OCI-M1 (cell line): ENCODE results near the gene ZNF444.
A peak's percentile ranks its signal among the peaks of the same experiment; 100 is the strongest.

Experiments
- DNase-seq: peaks from one replicate; lab custom pipeline; 2025; lab: John Stamatoyannopoulos, UW

ZNF444 gene

DNA sequence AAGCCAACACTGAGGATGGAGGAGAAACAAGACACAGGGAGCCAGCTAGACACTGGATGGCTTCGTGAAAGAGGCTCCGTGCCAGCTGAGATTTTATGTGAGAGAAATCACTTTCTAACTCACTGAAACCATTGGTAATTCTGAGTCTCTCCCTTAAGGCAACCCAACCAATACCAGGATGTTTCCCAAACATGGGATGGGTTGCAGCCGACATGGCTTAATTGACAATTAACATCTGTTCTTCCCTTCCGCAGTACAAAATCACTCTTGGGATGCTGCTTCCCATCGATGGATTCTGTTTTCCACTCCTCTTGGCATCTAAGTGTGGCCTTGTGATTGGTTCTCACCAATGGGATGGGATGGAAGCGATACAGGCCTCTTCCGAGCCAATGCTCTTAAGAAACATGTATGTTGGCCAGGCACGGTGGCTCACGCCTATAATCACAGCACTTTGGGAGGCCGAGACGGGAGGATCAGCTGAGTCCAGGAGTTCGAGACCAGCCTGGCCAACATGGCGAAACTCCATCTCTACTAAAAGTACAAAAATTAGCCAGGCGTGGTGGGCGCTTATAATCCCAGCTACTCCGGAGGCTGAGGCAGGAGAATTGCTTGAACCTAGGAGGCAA, 17.7 kb upstream of the ZNF444 start:
- no peak for DNase-seq

DNA sequence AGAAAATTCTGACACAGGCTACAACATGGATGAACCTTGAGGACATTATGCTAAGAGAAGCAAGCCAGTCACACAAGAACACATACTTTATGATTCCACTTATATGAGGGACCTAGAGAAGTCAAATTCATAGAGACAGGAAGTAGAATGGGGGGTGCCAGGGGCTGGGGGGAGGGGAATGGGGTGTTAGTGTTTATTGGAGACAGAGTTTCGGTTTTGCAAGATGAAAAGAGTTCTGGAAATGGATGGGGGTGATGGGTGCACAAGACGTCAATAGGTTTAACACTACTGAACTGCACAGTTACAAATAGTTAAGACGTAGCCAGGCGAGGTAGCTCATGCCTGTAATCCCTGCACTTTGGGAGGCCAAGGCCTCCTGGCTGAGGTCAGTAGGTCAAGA, 16.5 kb upstream of the ZNF444 start:
- DNase-seq, result no peak

DNA sequence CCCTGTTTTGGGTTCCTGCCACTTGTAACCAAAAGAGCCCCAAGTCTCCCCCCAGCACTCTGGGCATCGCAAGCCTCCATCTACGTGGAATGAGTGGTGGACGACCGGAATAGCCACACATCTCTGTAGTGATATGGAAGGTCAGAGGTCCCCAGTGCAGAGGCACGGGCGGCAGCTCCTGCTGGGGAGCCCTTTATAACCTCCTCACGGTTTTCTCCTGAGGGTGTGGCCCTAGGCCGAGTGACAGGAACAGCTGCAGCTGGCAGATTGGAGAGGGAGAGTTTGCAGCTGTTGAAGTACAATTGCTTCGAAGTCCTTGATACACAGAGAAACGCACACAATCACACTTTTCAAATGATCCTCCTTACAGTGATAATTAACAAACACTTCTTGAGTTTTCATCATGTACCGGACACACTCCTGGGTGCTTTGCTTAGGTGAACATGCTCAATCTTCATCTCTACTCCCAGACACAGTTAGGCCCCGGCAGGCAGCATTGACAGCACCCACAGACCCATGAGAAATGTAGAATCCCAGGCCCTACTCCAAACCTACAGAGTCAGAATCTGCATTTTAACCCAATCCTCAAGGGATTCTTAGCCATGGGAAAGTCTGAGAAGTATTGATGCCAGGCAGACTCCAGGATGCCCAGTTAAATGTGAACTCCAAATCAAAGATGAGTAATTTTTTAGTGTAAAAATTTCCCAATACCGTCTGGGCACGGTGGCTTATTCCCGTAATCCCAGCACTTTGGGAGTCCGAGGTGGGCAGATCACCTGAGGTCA, 15.1 kb upstream of the ZNF444 start:
- peak; percentile 62 for DNase-seq

DNA sequence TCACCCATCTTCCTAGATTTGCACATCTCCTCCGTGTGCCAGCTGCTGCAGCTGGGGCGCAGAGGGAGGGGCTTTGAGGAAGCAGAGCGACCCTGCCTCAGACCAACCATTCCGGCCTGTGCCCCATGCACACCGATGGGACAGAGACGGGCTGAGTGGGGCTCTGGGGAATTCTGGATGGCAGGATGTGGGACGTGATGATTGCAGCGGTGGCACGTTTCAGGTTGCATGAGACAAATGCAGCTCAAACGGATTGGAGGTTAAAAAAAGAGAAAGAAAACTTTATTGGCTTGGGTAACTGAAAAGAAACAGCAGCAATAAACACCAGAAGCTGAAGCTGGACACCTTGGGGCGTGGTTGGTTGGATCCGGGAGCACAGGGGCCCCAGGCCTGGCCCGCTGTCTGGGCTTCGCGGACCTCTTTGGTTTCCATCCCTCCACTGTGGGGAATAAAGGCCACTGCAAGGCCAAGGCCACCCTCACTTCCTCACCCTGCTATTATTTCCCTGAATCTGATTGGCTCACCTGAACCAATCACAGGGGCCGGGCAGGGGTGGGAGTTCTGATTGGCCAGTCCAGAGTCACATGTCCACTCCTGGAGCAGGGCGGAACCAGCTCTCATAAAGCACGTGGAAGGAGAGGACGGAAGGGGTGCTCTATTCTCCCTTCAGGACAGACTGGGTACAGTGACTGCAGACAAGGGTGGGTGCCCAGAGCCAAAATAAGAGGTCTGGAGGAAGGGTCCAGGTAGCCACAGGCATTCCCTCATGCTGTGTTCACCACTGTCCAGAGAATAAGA, 13.9 kb upstream of the ZNF444 start:
- DNase-seq, result no peak

DNA sequence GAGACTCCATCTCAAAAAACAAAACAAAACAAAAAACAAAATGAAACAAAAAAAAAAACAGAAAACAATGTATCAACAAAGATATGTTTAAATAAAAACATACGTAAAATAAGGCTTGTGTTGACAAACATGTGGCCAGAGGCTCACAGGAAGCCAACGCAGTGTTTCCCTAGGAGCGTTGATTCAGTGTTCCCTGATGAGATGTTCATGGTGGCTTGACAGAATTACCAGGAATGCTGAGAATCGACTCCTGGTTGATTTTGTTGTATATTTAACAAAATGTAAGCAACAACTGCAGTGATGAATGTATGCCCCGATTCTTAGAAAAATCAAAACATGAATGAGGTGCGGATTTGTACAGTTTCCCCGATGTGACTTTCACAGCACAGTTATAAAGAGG, 11.1 kb upstream of the ZNF444 start:
- DNase-seq, result no peak

DNA sequence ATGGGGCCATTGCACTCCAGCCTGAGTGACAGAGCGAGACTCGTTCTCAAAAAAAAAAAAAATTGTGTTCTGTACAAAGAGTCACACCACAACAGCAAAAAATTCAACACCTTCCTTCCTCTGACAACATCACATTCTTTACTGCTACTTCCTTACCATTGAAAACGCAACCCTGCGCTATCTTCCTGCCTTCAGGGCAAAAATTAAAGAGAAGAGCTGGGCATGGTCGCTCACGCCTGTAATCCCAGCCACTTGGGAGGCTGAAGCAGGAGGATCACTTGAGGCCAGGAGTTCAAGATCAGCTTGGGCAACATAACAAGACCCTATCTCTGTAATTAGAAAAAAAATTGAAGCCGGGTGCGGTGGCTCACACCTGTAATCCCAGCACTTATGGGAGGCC, 9.4 kb upstream of the ZNF444 start:
- no peak for DNase-seq

DNA sequence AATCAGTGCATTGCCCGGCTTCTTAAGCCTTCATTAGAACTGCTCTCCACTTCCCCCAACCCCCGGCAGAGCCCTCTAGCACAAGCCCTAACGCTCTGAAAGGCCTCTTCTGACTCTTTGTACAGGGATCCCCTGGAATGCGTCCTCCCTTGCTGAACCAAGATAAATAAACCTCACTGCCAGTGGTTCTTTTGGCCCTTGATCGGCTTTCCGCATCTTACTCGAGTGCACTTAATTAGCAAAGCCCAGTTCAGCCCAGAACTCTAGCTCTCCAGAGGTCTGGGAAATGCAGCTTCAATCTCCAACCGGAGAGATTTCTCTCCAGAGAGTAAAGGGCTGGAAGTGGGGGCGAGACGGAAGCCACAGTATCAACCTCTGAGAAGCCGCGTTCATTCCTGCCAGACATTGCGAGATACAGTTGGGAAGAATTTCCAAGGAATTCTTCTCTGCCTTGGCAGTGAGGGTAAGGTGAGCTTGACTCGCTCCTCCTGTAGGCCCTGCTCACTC, 8.7 kb upstream of the ZNF444 start:
- no peak for DNase-seq

DNA sequence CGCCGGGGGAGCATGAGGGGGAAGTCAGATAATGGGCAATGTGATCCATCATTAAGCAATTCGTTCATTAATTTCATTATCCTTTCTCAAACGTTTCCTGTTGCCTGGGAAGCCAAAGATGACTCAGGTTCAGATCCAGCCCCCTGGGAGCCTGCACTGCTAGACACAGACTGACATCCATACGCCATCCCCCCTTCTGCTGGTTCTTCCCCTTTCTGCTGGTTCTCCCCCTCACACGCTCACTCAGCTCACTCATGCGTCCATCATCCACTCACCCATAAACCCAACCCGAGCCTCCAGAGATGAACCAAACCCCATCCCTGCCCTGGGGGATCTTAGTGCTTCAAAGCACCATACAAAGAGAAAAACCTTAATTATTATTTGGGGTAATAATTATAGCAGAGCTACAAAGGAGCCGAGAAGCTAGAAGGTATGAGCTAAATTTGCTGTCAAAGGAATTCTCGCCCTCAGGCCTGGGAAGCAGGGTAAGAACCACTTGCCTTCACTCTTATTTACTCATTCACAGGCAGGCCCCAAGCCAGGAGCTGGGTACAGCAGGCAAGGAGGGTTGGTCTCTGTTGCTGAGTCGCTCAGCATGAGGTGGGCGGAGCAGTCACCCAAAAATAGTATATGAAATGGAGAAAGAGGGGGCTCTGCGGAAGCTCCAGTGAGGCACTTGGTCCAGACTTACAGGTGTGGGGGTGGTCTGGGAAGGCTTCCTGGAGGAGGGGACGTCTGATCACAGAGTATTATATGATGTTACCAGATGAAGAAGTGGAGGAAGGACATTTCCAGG, 7.0 kb upstream of the ZNF444 start:
- DNase-seq, result no peak

DNA sequence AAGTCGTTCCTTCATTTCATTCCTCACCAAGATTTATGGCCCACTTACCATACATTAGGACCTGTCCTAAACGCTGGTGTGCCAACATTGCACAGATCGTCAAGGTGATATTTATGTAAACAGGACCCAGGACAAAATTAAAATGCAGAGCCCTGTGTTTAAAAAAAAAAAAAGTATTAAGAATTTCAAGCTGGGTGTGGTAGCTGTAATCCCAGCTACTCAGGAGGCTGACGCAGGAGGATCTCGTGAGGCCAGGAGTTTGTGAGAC, 6.5 kb upstream of the ZNF444 start:
- no peak for DNase-seq

DNA sequence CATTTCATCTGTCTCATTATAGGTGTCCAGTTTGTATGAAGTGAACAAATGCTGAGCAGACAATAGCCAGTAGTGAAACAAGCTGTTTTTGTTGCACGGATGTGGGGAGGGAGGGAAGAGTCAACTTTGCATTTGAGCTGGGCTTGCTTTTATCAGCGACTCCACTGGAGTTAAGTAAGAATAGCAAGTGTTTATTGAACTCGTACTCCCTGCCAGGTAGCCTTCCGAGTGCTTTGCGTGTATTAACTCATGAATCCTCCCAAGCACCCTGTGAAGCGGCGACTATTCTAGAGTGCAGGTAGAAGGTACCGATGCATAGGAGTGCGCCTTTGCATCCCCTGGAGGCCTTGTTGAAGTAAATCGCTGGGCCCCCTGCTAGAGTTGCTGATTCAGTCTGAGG, 4.7 kb upstream of the ZNF444 start:
- DNase-seq, result no peak

DNA sequence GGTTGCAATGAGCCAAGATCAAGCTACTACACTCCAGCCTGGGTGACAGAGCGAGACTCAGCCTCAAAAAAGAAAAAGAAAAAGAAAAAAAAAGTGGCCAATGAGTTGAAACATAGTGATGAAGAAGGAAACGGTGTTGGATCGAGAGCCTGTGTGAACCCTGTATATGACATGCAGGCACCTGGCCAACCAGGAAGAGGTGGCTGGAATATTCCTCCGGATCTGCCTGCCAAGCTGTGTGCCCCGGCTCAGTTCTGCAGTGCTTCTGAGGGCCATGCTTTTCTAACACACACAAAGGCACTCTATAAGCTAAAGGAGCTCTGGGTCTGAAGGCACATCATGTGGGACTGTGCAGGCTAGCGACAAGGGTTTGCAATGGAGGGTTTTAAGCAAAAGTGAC, 3.7 kb upstream of the ZNF444 start:
- DNase-seq, result no peak

DNA sequence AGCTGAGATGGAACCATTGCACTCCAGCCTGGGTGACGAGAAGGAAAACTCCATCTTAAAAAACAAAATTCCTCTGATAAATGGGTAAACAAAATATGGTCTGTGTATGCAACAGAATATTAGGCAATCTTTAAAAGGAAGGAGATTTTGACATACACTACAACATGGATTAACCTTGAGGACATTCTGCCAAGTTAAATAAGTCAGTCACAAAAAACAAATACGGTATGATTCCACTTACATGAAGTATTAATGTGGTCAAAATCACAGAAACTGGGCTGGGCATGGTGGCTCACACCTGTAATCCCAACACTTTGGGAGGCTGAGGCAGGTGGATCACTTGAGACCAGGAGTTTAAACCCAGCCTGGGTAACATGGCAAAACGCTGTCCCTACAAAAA, 3.0 kb upstream of the ZNF444 start:
- no peak for DNase-seq

DNA sequence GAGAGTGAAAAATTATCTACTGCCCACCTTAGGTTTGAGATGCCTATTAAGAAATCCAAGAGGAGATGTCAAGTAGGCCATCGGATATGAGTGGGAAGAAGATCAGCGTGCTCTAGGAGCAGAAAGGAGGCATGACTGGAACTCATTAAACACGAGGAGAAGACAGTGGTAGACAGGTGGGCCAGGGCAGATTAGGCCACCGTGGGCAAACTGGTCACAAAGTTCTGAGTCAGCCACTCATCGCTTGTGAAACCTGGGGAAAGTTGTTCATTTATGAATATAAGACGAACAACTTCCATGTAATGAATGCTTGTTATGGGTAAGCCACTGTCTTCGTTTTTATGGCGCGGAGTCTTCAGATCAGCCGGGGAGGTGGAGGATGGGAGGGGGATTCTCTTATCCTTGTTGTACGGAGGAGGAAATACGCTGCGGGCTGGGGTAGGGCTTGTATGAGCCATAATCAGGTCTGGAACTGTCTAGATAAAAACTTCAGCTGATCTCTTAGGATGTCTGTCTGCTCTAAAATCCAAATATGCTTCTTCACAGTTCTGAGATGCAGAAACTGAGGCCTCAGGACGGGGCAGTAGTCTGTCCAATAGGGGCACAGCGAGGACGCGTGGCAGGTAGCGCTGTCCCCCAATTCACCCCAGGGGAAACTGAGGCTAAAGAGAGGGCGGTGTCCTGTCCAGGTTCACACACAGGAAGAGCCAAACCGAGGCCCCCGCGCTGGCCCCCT, 1.1 kb upstream of the ZNF444 start:
- peak; percentile 67 for DNase-seq

DNA sequence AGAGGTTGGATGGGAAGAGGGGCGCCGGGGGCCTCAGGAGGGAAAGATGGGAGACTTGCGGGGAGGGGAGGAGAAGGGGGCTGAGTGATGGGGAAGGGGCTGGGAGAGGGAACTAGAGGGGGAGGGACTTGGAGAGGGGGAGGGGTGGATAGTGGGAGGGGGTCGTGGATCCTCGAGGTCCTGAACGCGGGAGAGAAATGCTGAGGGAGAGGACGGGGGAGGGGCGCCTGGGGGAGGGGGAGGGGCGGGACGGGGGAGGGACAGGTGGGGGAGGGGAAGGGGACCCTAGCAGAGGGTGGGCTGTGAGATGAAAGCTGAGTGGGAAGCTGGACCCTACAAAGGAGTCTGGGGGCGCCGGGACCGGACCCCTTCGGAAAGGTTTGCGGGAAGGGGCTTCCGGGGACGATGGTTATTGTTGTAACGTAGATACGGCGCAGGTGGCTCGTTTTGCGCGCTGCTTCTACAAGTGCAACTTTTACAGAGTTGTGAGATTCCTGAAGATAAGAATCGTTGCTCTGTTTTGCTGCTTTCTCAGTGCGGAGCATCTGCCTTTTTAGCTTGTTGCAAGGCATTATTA, 418 bp downstream of the ZNF444 start:
- no peak for DNase-seq

DNA sequence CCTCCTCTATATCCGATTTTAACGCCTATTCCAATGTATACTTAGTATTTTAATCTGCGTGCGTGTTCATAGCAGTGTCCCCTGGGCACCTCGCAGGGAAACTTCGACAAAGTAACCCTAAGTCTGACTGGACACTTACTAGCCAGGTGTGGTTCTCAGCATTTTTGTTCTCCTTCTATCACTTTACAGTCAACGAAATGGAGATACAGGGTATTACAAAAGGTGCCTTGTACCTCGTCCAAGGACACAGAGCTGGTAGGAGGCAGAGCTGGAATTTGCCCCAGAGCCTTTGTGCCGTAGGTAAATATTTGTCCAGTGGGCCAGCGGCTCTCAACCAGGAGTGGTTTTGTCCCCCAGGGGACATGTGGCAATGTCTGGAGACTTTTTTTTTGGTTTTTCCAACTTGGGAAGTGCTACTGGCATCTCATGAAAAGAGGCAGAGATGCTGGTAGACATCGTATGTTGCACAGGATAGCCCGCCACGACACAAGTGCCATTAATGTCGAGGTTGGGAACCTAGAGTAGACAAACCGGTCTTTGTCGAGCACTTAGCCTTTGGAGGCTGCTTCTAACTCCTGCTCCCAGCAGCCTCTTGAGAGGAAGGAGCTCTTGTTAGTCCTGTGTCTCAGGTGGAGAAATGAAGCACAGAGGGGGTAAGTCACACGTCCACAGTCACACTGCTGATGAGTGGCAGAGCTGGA, 1.1 kb downstream of the ZNF444 start:
- no peak for DNase-seq

DNA sequence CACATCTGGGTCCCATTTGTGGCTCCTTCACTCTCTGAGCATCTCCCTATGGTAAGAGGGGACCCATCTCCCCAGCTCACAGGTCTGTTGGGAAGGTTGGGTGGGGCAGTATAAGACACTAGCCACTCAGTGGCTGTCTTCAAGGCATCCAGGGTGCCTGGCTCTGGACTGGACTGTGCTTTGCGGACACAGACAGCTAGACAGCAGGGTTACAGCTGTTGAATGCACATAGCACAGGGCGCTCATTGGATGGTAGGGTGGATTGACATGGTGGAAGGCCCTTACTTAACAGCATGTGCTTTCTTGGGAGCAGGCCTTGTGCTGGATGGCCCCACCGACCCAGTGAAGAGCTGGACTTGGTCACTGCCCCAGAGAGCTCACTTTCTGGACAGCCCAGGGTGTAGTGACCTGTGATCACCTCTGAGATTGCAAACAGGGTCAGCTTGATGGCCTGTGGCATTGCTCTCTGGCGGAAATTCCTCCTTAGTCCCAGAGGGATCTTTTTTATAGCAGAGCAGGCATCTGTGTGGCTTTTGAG, 1.9 kb downstream of the ZNF444 start:
- no peak for DNase-seq

DNA sequence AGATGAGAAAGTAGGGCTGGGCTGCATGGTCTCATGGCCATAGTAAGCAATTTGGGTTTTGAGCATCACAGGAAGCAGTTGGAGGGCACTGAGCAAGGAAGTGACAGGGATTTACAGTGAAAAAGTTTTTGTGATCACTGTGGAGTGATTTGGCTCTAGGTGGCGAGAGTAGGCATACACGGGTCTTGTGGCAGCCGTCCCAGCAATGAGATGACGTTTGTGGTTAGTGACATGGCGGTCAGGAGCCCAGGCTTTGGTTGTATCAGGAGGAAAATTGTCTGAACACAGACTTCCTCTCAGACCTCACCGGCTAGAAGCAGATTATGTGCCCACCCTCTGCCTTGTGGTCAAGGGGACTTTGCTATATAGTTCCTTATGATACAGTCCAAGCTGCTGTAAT, 3.3 kb downstream of the ZNF444 start:
- peak; percentile 77 for DNase-seq

DNA sequence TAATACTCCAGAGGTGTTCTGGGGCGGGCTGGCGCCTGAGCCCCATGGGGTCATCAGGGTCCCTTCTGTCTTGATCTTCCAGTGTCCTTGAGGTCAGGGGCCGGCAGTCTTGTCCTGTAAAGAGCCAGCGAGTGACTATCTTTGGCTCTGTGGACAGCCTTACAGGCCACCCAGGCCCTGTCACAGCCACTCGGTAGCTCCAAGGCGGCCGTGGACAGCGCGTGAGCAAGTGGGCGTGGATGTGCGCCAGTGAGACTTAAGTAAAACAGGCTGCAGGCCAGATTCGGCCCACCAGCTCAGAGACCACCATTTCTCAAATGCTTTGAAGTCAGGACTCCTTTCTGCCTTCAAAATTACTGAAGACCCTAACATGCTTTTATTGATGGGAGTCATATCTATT, 3.7 kb downstream of the ZNF444 start:
- no peak for DNase-seq

DNA sequence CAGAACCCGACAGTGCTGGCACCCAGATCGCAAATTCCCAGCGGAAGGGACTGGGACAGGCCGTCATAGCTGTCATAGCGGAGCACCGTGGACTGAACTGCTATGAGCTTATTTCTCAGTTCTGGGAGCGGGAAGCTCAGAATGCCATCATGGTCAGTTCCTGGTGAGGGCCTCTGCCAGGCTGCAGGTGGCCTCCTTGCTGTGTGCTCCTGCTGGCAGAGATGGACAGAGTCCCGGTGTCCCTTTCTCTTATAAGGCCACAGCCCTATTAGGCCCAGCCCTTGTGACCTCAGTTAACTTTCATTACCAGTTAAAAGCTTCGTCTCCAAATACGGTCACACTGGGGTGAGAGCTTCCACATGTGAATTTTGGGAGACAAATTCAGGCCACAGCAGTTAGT, 4.6 kb downstream of the ZNF444 start:
- DNase-seq, result no peak

DNA sequence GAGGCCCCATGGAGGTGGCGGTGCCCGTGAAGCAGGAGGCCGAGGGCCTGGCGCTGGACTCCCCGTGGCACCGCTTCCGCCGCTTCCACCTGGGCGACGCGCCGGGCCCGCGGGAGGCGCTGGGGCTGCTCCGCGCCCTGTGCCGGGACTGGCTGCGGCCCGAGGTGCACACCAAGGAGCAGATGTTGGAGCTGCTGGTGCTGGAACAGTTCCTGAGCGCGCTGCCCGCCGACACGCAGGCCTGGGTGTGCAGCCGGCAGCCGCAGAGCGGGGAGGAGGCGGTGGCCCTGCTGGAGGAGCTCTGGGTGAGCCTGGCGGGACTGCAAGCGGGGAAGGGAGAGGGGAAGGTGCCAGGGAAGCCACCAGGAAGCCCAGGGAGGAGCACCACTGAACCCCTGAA, 5.8 kb downstream of the ZNF444 start:
- DNase-seq, result no peak
